ENCODE data around the gene CEP57.

CEP57 gene

GRCh38 chr11:95790123-95790932 is at the start of gene CEP57:
TSS of gene CEP57 (plus strand) at chr11:95790498. CDS start at chr11:95790699, 201 bp downstream.
- DNase-seq = peak; percentile 99

DNA sequence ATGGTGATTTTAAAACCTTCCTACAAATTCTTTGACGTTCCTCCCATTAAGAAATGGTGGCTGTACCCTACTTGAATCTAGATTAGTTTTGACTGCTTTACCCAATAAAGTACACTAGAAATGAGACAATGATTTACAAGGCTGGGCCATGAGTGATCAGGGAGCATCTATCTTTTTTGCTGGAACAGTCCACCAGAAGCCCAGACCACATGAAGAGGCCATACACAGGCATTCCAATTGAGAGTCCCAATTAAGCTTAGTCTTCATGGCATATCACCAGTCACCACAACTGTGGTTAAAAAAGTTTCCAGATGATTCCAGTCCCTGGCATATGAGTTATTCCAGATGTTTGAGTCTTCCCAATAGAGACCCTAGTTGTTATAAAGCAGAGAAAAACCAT is 40.2 kb upstream of the CEP57 start:
- no peak for DNase-seq

DNA sequence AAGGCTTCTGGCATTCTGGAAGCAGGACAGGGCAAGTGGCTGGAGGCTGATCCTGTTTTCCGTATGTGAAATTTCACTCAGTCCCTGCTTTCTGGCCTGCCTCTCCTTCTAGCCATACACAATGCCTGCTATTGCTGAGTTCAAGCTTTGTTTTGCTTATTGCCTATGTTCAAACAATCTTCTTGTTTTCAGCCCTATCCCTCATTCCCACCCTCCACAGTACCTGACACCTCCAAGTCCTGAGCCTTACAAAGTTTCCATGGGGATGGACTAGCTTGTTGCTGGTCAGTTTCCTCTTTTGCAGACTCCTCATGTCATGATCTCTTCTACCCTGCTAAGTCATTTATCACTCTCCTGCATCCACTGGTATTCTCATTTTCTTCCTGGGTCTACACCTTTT is 38.8 kb upstream of the CEP57 start:
- DNase-seq = no peak

DNA sequence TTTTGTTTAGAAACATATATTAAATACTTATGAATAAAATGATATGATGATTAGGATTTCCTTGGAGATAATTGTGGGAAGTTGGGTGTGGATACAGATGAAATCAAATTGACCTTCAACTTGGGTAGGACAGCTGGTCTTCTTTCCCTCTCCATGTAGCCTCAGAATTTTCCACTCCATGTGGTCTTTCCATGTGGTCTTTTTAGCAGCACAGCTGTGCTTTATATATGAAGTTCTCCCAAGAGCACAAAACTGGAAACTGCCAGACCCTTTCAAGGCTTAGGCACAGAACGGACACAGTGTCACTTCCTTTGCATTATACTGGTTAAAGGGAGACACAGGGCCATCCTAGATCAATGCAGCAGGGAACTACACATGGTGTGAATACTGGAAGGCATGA is 29.4 kb upstream of the CEP57 start:
- no peak for DNase-seq

GRCh38 chr11:95762534-95762933 is 27.8 kb upstream of the CEP57 start:
- DNase-seq = no peak

DNA sequence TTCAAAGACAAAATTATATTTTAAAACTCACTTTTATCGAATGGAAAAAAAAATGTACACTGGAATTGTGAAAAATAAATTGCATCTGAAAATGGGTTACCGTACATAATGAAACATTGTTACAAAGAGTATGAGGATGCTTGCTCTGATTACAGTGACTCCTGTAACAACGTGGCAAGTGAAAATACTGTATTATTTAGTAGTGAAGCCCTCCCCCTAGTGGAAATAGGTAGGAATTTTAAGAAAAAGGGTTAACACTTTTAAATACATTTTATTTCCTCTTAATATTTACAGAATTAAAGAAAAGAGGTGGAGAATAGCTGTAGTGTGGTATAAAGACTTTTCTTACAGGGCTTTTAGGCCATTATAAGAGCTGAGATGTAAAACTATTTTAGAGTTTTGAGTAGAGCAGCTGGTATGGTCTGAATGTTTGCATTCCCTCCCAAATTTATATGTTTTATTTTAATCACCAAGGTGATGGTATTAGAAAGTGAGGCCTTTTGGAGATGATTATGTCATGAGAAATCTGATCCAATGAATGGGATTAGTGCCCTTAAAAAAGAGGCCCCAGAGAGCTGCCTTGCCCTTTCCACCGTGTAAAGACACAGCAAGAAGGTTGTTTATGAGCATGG is 25.9 kb upstream of the CEP57 start:
- peak; percentile 82 for DNase-seq

DNA sequence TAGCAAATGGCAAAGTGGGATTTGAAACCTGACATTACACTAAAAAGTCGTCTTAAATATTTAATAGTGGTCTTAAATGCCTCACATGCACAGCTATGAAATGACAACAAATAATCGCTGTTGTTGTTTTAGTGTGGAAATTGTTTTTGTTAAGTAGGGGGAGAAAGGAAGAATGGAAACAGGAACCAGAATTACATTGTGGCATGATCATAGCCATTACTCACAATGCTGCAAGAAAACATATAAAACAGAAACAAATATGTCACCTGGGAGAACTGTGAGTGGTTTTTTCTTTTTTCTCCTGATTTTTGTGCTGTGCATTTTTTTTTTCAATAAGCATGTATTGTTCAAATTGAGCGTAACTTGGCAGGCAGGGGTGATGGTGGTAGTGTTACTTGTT is 23.6 kb upstream of the CEP57 start:
- DNase-seq = no peak

- DNase-seq = no peak
Observed at GRCh38 chr11:95767498-95767897, 22.8 kb upstream of the CEP57 start.

GRCh38 chr11:95768521-95768920 is 21.8 kb upstream of the CEP57 start:
- DNase-seq = no peak

GRCh38 chr11:95776859-95777258 is 13.4 kb upstream of the CEP57 start:
- no peak for DNase-seq

- DNase-seq = no peak
Observed at GRCh38 chr11:95778699-95779098, 11.6 kb upstream of the CEP57 start.

DNA sequence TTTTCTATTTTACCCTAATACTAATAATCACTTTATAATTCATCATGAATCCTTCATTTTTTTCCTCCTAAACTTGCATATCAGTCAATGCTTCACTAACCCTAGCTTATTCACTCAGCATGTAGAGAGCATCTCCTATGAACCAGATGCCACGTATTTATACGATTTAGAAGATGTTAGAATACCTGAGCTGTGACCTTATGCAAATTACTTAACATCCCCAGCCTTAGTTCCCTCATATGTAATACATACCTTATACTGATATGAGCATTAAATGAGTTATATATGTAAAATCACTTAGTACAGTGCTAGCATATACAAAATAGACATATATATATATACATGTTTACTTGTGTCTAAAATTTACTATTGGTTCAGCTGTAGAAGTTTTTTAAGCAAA is 9.8 kb upstream of the CEP57 start:
- no peak for DNase-seq

- DNase-seq = peak; percentile 55
Observed at GRCh38 chr11:95788921-95789505, 1.3 kb upstream of the CEP57 start.

DNA sequence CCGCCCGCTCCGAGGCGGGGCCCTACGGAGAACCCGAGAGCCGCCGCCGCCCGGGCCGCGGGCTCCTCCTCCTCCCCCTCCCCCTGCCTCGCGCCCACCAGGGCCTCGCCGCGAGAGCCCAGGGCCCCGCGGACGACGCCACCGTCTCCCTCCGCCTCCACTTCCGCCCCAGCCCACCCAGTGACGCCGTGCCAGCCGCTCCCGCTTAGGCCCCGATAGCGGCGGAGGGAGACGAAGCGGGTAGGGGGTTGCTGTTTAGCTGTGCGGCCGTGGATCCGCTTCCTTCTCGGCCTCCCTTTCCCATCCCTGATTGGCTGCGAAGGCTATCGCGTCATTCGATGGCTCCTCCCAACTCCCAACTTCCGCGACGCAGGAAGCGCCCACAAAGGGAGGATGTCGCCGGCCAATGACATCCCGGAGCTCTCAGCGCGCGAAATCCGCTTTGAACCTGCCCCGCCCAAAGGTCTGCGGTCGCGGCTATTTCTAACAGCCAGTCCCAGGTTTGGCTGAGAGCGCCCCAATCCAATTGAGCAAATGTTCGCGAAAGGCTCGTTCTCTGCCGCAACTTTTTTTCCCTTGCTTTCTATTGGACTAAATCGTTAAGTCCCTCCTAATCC is 684 bp upstream of the CEP57 start, which contains the start of gene FAM76B:
Gene FAM76B, minus strand, starts transcription at position 277 of the 617 bp plus-strand sequence. CDS start 304 bp downstream, outside the sequence.
- peak; percentile 99 for DNase-seq

DNA sequence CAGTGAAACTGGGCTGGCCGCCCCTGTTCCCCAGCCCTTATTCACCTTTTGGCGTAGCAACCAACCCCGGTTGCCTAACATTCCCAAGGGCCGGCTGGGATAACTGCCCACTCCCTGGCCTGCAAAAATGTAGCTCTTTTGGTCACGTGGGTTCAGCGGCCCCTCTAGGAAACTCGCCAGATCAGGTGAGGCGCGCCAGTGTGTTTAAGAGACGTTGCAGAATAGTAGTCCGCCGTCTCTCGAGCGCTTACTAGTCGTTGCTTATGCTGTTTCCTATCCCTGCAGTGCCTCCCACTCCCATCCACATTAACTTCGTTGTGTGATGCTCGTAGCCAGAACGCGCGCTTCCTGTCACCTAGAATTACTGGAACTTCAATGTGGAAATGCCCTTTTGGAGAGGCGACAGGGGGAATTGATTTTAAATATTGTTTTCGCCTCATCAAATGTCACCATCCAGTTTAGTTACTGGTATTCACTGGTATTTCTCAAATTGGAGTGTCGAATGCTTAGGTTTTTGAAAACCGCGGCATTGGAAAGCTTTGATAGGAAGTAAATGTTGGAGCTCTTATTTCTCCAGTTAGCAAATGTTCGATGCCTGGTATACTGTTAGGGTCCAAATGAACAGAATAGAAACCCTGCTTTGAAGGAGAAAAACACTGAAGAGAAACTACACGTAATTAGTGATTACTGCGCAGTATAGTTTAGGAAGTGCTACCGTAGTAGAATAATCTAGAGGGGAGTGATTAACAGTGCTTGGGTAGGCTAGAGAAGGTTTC is 823 bp downstream of the CEP57 start:
- peak; percentile 76 for DNase-seq

- DNase-seq = no peak
Observed at GRCh38 chr11:95791709-95792033, 1.4 kb downstream of the CEP57 start.

- DNase-seq = no peak
Observed at GRCh38 chr11:95792200-95792599, 1.9 kb downstream of the CEP57 start.

DNA sequence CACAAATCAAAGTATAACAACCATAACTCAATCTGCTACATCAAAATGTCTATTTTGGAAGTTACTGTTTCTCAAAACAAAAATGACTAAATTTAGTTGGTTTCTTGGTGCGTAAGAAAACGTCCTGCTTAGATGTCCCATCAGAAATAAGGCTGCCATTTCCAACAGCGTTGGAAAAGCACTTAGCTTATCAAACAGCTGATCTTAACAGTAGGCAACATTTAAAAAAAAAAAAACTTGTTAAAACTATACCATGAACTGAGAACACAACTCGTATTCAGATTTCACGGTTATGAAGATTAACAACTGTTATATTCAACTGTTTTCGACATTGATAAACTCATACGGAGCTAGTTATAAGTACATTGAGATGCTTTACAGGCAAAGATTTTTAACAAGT is 2.4 kb downstream of the CEP57 start:
- DNase-seq = no peak

DNA sequence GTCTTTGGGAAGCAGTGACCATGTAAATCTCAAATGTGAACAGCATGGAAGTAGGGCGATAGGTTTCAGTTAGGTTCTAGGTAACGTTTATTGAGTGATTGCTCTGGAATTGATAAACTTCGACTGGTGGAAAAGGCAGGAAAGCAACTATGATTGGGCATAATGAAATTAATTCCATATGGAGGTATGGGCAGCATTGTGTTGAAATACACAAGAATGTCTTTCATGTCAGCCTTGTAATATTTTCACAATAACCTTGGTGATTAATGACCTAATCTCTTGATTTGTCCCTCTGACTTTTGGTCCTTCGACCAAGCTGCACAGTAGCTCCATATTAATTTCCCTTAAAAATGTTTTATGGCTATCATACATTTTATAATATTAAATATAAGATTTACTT is 2.8 kb downstream of the CEP57 start:
- no peak for DNase-seq

DNA sequence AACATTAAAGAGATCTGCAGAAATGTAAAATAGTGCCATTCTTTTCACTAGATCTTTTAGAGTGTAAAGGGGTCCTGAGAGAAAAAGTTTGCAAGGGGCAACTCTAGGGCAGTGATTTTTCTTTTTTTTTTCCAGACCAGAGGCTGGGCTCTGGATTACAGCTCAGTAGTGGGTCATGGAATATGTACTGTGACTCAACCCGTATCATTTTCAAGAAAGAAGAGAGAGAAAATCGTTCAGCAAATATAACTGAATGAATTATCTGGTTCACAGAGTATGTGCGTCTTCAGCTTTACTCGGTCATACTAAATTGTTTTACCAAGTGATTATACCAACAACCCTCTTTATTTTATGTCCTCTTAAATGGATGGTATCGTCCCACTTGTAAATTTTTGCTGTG is 3.8 kb downstream of the CEP57 start:
- no peak for DNase-seq

- no peak for DNase-seq
Observed at GRCh38 chr11:95795627-95796295, 5.5 kb downstream of the CEP57 start.

GRCh38 chr11:95796501-95796900 is 6.2 kb downstream of the CEP57 start:
- DNase-seq = no peak
